Kidney epithelial cell (primary cell): Measurements from ENCODE around the gene NPAS1. TPM values are rescaled to one million over a fixed set of nuclear protein-coding genes. Genes with fewer than 3 reads are reported as not detected.
A peak's percentile ranks its signal among the peaks of the same experiment; 100 is the strongest.

ENCODE experiments used
- DNase-seq: peaks from one replicate; pipeline ENCODE4 v3.0.0-alpha.2; 2010; ENCODE audit warnings: low read depth
- H3K27me3 ChIP-seq: 2 replicates; pipeline ENCODE4 v1.6.0; 2011; ENCODE audit warnings: low read length; ENCODE audit not compliant: control insufficient read depth, insufficient read depth
- H3K36me3 ChIP-seq: 2 replicates; pipeline ENCODE4 v1.5.1; 2011; ENCODE audit warnings: low read length; ENCODE audit not compliant: control insufficient read depth, insufficient read depth
- H3K4me3 ChIP-seq: 2 replicates; pipeline ENCODE4 v1.5.1; 2011; ENCODE audit warnings: low read depth, mild to moderate bottlenecking, control low read depth, low read length
- CTCF ChIP-seq: IDR thresholded peaks from 2 replicates; pipeline ENCODE4 v1.5.1; 2011; ENCODE audit warnings: mild to moderate bottlenecking, moderate library complexity, low read length, control low read depth, inconsistent platforms; ENCODE audit not compliant: insufficient read depth, poor library complexity, severe bottlenecking
- total RNA-seq: library from RNA; depleted of rRNA; stranded (reverse); fragments of >200 nt; gene quantifications from 2 replicates; pipeline ENCODE4 v1.2.3, GENCODE V29; 2015

Gene NPAS1
- total RNA-seq, 1 donor from 2014 or later: 1.6 TPM

- no peak for DNase-seq
- Histone ChIP-seq H3K36me3 (peaks cover 2% of the 10 kb centered on the region), H3K27me3 (peaks cover 16% of the 10 kb centered on the region), H3K4me3 (no peak overlapping the region)
- TF ChIP-seq CTCF: peak; percentile 9
Observed at GRCh38 chr19:47002106-47002766, 17.4 kb upstream of the NPAS1 start.

GRCh38 chr19:47002853-47003610 is 16.6 kb upstream of the NPAS1 start:
- Histone ChIP-seq H3K4me3 (no peak overlapping the region), H3K27me3 (peaks cover 16% of the 10 kb centered on the region), H3K36me3 (peaks cover 2% of the 10 kb centered on the region)
- TF ChIP-seq CTCF: no peak
- DNase-seq: no peak

- TF ChIP-seq CTCF: no peak
- no peak for DNase-seq
- Histone ChIP-seq H3K36me3 (peaks cover 2% of the 10 kb centered on the region), H3K4me3 (no peak overlapping the region), H3K27me3 (peaks cover 16% of the 10 kb centered on the region)
Observed at GRCh38 chr19:47003611-47004465, 15.8 kb upstream of the NPAS1 start.

GRCh38 chr19:47005164-47005641 is 14.4 kb upstream of the NPAS1 start:
- DNase-seq: no peak
- Histone ChIP-seq H3K27me3 (peaks cover 16% of the 10 kb centered on the region), H3K4me3 (no peak overlapping the region), H3K36me3 (no peaks in the 10 kb centered on the region)
- TF ChIP-seq CTCF: no peak

- no peak for TF ChIP-seq CTCF
- DNase-seq: no peak
- Histone ChIP-seq H3K36me3 (no peaks in the 10 kb centered on the region), H3K4me3 (no peak overlapping the region), H3K27me3 (peaks cover 16% of the 10 kb centered on the region)
Observed at GRCh38 chr19:47005873-47006272, 13.8 kb upstream of the NPAS1 start.
